ENCODE results near the gene MPDZ.
"Not testable (repeated sequence)": the region's sequence is repeated elsewhere in the genome, so short reads cannot be mapped to it uniquely, and the experiment has no call there.

MPDZ gene

GRCh38 chr9:13263511-13263910 lies 16.0 kb downstream of the MPDZ start:
- no peak for DNase-seq

- no peak for DNase-seq
Measured at GRCh38 chr9:13252852-13253251, 26.6 kb downstream of the MPDZ start.

- no peak for DNase-seq
Measured at GRCh38 chr9:13244181-13244580, 35.3 kb downstream of the MPDZ start.

- no peak for DNase-seq
Measured at GRCh38 chr9:13241283-13241682, 38.2 kb downstream of the MPDZ start.

GRCh38 chr9:13239660-13240059 lies 39.8 kb downstream of the MPDZ start:
- no peak for DNase-seq

- no peak for DNase-seq
Measured at GRCh38 chr9:13239208-13239607, 40.3 kb downstream of the MPDZ start.

GRCh38 chr9:13234932-13235331 lies 44.6 kb downstream of the MPDZ start:
- no peak for DNase-seq

GRCh38 chr9:13228431-13228830 lies 51.1 kb downstream of the MPDZ start:
- no peak for DNase-seq

- DNase-seq: no peak
Measured at GRCh38 chr9:13224366-13224765, 55.1 kb downstream of the MPDZ start.

- not testable (repeated sequence) for DNase-seq
Measured at GRCh38 chr9:13222733-13223132, 56.8 kb downstream of the MPDZ start.

GRCh38 chr9:13221741-13222140 lies 57.8 kb downstream of the MPDZ start:
- no peak for DNase-seq

GRCh38 chr9:13220837-13221236 lies 58.7 kb downstream of the MPDZ start:
- no peak for DNase-seq

- DNase-seq: no peak
Measured at GRCh38 chr9:13215791-13216554, 63.5 kb downstream of the MPDZ start.

GRCh38 chr9:13213998-13214397 lies 65.5 kb downstream of the MPDZ start:
- no peak for DNase-seq

GRCh38 chr9:13213337-13213736 lies 66.2 kb downstream of the MPDZ start:
- DNase-seq: peak; percentile 95

GRCh38 chr9:13210306-13210705 lies 69.2 kb downstream of the MPDZ start:
- DNase-seq: no peak

GRCh38 chr9:13209498-13209897 lies 70.0 kb downstream of the MPDZ start:
- DNase-seq: no peak

GRCh38 chr9:13205824-13206223 lies 73.7 kb downstream of the MPDZ start:
- DNase-seq: peak; percentile 77

GRCh38 chr9:13190040-13190439 lies 89.5 kb downstream of the MPDZ start:
- no peak for DNase-seq

GRCh38 chr9:13189362-13189761 lies 90.1 kb downstream of the MPDZ start:
- no peak for DNase-seq

- peak; percentile 97 for DNase-seq
Measured at GRCh38 chr9:13186774-13187173, 92.7 kb downstream of the MPDZ start.

GRCh38 chr9:13186091-13186490 lies 93.4 kb downstream of the MPDZ start:
- peak; percentile 95 for DNase-seq

- no peak for DNase-seq
Measured at GRCh38 chr9:13181652-13182051, 97.8 kb downstream of the MPDZ start.

- DNase-seq: peak; percentile 83
Measured at GRCh38 chr9:13179257-13179656, 100.2 kb downstream of the MPDZ start.

GRCh38 chr9:13175732-13176131 lies 103.8 kb downstream of the MPDZ start:
- peak; percentile 94 for DNase-seq

Data from OCI-M1 (cell line).